Sigmoid colon (tissue), 7 donors: ENCODE measurements around the gene KATNAL1. TPM values are rescaled to one million over a fixed set of nuclear protein-coding genes. Genes with fewer than 3 reads are reported as not detected.

ENCODE experiments used
- DNase-seq: peaks from one replicate; pipeline ENCODE4 v3.0.0-alpha.2; 2019
- H3K27ac ChIP-seq, 4 donors: fragments of 200-600 bp; sonication (generic); one replicate each; pipeline ENCODE4 v1.5.1; 2016 to 2019; ENCODE audit warnings: mild to moderate bottlenecking in 1 of 4
- H3K27me3 ChIP-seq, 3 donors: fragments of 200-600 bp; sonication (generic); one replicate each; pipeline ENCODE4 v1.5.1; 2019; ENCODE audit warnings: mild to moderate bottlenecking in 1 of 3
- H3K36me3 ChIP-seq, 4 donors: fragments of 200-600 bp; sonication (generic); one replicate each; pipeline ENCODE4 v1.5.1; 2016 to 2019
- H3K4me1 ChIP-seq, 4 donors: fragments of 200-600 bp; sonication (generic); one replicate each; pipeline ENCODE4 v1.5.1; 2017 to 2019
- H3K4me3 ChIP-seq, 4 donors: fragments of 200-600 bp; sonication (generic); one replicate each; pipeline ENCODE4 v1.5.1; 2017 to 2019; ENCODE audit warnings: mild to moderate bottlenecking in 2 of 4, moderate library complexity in 1 of 4
- H3K9me3 ChIP-seq, 4 donors: fragments of 200-600 bp in 3 of 4; sonication (generic) in 3 of 4; one replicate each; pipeline versions ENCODE4 v1.5.1 to v1.6.1; 2013 to 2019
- CTCF ChIP-seq, 4 experiments: fragments of 450-650 bp in 3 of 4; fragments of 200-600 bp in 1 of 4; IDR thresholded peaks; one replicate each; pipeline ENCODE4 v1.5.1; 2016 to 2019; ENCODE audit warnings: antibody characterized with exemption in 4 of 4, mild to moderate bottlenecking in 3 of 4, moderate library complexity in 2 of 4
- EP300 ChIP-seq, 4 donors: sonication (generic); formaldehyde crosslinking; IDR thresholded peaks; one replicate each; pipeline ENCODE4 v1.6.1; 2017; ENCODE audit warnings: antibody characterized with exemption in 4 of 4
- POLR2A ChIP-seq, 2 donors: fragments of 450-650 bp; IDR thresholded peaks; one replicate each; pipeline ENCODE4 v1.6.1; 2016; ENCODE audit warnings: antibody characterized with exemption in 2 of 2, mild to moderate bottlenecking in 2 of 2, moderate library complexity in 2 of 2
- POLR2AphosphoS5 ChIP-seq, 4 donors: sonication (generic); formaldehyde crosslinking; IDR thresholded peaks; one replicate each; pipeline ENCODE4 v1.6.1; 2017; ENCODE audit warnings: antibody characterized with exemption in 4 of 4
- WGBS, 2 donors: extraction: QIAGEN DNeasy Blood & Tissue Kit; methylation state at CpG; one replicate each; pipeline ENCODE4 v1.1.7; 2013; 5-methylcytosine and 5-hydroxymethylcytosine counted together
- intact Hi-C: fragments of 100-400 bp; cut with DNase I; formaldehyde crosslinking; loops from one replicate; pipeline ENCODE4 v1.15.1; 2023
- polyA plus RNA-seq, 3 donors: library from polyadenylated mRNA; stranded (reverse); fragments of 200-250 nt; gene quantifications; one replicate each; pipeline ENCODE4 v1.2.3, GENCODE V29; 2013
- total RNA-seq, 4 donors: library from RNA; depleted of rRNA; stranded (reverse); fragments of >200 nt; gene quantifications; one replicate each; pipeline ENCODE4 v1.1.0, GENCODE V29; 2016
- donor health status: healthy with polysubstance abuse.
- donor health status: Bipolar disorder and iron deficiency.
- donor health status: healthy.

Gene KATNAL1
- total and polyA plus RNA-seq, 7 donors = 0.92 to 51.2 (median 31.9) TPM

- 73 to 92% methylated on average over 5 of the region's 5 CpGs for WGBS, 2 donors
- TF ChIP-seq CTCF (IDR thresholded peaks at IDR 0.05) = no peak
- no peak for TF ChIP-seq POLR2AphosphoS5 (IDR thresholded peaks at IDR 0.05)
- TF ChIP-seq POLR2A (IDR thresholded peaks at IDR 0.05) = no peak
- TF ChIP-seq EP300 (IDR thresholded peaks at IDR 0.05) = no peak
- Histone ChIP-seq H3K4me1 (no peaks in the 10 kb centered on the region), H3K27ac (no peak overlapping the region), H3K36me3 (no peaks in the 10 kb centered on the region), H3K9me3 (no peaks in the 10 kb centered on the region), H3K4me3 (no peak overlapping the region), H3K27me3 (no peaks in the 10 kb centered on the region)
- intact Hi-C loops = no loop called here
- no peak for DNase-seq
These were observed 134.1 kb downstream of the KATNAL1 start for GRCh38 chr13:30173303-30173610.

- Histone ChIP-seq H3K27me3 (no peaks in the 10 kb centered on the region), H3K4me3 (no peak overlapping the region), H3K9me3 (no peaks in the 10 kb centered on the region), H3K4me1 (no peaks in the 10 kb centered on the region), H3K36me3 (no peaks in the 10 kb centered on the region), H3K27ac (no peak overlapping the region)
- WGBS, 2 donors = 89 to 92% methylated on average over 15 of the region's 15 CpGs
- intact Hi-C loops = no loop called here
- no peak for DNase-seq
- TF ChIP-seq CTCF (IDR thresholded peaks at IDR 0.05) (no peak), POLR2A (IDR thresholded peaks at IDR 0.05) (no peak), EP300 (IDR thresholded peaks at IDR 0.05) (no peak), POLR2AphosphoS5 (IDR thresholded peaks at IDR 0.05) (no peak)
These were observed 134.6 kb downstream of the KATNAL1 start for GRCh38 chr13:30172593-30173302.

GRCh38 chr13:30170569-30170968, 136.8 kb downstream of the KATNAL1 start:
- 79 to 83% methylated on average over 9 of the region's 9 CpGs for WGBS, 2 donors
- TF ChIP-seq EP300 (IDR thresholded peaks at IDR 0.05) (no peak), CTCF (IDR thresholded peaks at IDR 0.05) (no peak), POLR2A (IDR thresholded peaks at IDR 0.05) (no peak), POLR2AphosphoS5 (IDR thresholded peaks at IDR 0.05) (no peak)
- Histone ChIP-seq H3K36me3 (no peaks in the 10 kb centered on the region), H3K4me3 (no peak overlapping the region), H3K27ac (no peak overlapping the region), H3K27me3 (no peaks in the 10 kb centered on the region), H3K9me3 (no peaks in the 10 kb centered on the region), H3K4me1 (no peaks in the 10 kb centered on the region)
- intact Hi-C loops = no loop called here
- no peak for DNase-seq

- Histone ChIP-seq H3K27ac (no peak overlapping the region), H3K4me3 (no peak overlapping the region), H3K4me1 (no peaks in the 10 kb centered on the region), H3K27me3 (no peaks in the 10 kb centered on the region), H3K9me3 (no peaks in the 10 kb centered on the region), H3K36me3 (no peaks in the 10 kb centered on the region)
- WGBS, 2 donors = 34 to 51% methylated on average over 2 of the region's 2 CpGs
- TF ChIP-seq POLR2AphosphoS5 (IDR thresholded peaks at IDR 0.05) = no peak
- TF ChIP-seq CTCF (IDR thresholded peaks at IDR 0.05) = no peak
- no peak for TF ChIP-seq EP300 (IDR thresholded peaks at IDR 0.05)
- TF ChIP-seq POLR2A (IDR thresholded peaks at IDR 0.05) = no peak
- intact Hi-C loops = no loop called here
- DNase-seq = no peak
These were observed 137.9 kb downstream of the KATNAL1 start for GRCh38 chr13:30169442-30169841.

GRCh38 chr13:30165796-30166195, 141.6 kb downstream of the KATNAL1 start:
- WGBS, 2 donors = 81 to 83% methylated on average over 11 of the region's 11 CpGs
- no peaks in the 10 kb centered on the region for H3K27me3 ChIP-seq
- intact Hi-C loops = no loop called here
- TF ChIP-seq POLR2A (IDR thresholded peaks at IDR 0.05) (no peak), EP300 (IDR thresholded peaks at IDR 0.05) (no peak), POLR2AphosphoS5 (IDR thresholded peaks at IDR 0.05) (no peak), CTCF (IDR thresholded peaks at IDR 0.05) (no peak)
- H3K36me3 ChIP-seq = no peaks in the 10 kb centered on the region
- no peak overlapping the region for H3K27ac ChIP-seq
- no peaks in the 10 kb centered on the region for H3K4me1 ChIP-seq
- H3K4me3 ChIP-seq = no peak overlapping the region
- H3K9me3 ChIP-seq = no peaks in the 10 kb centered on the region
- no peak for DNase-seq
